Activated CD4-positive, alpha-beta T cell treated with anti-CD3 and anti-CD28 coated beads, Interleukin-2, amount 50 U/mL, for 24 hours (primary cell): ENCODE data around the gene ZNF254.
A peak's percentile ranks its signal among the peaks of the same experiment; 100 is the strongest.
"Not testable (repeated sequence)": the region's sequence is repeated elsewhere in the genome, so short reads cannot be mapped to it uniquely, and the experiment has no call there.

Experiments
- DNase-seq, 2 donors: peaks; one replicate each; pipeline ENCODE4 v3.0.0-alpha.2; 2020; ENCODE audit warnings: low read depth in 1 of 2, low spot score in 1 of 2

The ZNF254 gene

DNA sequence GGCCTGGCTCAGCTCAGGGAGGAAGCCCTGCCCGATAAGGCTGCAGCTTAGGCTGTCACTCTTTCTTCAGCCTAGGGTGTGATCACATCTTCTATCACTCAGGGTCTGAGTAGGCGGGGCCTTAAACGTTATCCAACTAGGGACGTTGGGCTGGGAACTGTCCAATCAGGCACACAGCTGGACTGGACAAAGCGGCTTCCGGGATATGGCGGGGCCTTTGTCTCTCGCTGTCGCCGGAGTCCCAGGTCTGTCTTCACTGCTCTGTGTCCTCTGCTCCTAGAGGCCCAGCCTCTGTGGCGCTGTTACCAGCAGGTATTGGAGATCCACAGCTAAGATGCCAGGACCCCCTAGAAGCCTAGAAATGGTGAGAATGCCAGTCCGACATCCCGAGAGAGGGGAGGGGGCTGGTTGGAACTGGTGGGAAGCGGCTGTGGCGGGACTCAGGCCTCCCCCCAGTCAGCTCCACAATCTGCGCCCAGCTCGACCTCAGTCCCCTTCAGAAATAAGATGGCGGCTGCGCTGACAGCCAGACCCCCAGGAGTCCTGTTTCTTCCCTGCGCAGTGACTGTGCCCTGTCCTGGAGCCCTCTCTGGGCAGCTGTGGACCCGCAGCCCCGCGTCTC lies at the start of gene ZNF254:
Gene ZNF254, plus strand, starts transcription at position 214 of the 622 bp plus-strand sequence. Its CDS starts 121 bp downstream, at position 335.
- peak; percentile 49 to 79 for DNase-seq

DNA sequence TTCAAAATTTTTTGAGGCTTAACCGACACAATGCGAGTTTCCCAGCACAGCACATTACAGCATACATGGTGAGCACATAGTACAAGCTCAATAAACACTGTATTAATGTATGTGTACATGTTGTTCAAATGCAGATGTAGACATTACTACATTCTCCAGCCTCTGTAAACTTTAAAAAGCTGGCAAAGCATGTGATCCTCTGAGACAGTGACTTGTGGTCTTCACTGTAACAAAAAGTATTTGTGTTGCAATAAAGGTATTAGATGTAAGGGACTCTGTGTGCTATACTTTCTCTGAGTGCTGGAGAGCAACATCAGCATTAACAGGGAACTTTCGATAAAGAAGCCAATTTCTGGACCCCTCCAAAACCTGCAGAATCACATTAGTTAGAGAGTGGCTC lies 46.4 kb upstream of the ZNF254 start:
- no peak for DNase-seq

DNA sequence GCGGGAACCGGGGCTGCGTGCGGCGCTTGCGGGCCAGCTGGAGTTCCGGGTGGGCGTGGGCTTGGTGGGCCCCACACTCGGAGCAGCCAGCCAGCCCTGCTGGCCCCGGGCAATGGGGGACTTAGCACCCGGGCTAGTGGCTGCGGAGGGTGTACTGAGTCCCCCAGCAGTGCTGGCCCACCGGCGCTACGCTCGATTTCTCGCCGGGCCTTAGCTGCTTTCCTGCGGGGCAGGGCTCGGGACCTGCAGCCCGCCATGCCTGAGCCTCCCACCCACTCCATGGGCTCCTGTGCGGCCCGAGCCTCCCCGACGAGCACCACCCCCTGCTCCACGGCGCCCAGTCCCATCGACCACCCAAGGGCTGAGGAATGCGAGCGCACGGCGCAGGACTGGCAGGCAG lies 45.7 kb upstream of the ZNF254 start:
- DNase-seq: not testable (repeated sequence)

DNA sequence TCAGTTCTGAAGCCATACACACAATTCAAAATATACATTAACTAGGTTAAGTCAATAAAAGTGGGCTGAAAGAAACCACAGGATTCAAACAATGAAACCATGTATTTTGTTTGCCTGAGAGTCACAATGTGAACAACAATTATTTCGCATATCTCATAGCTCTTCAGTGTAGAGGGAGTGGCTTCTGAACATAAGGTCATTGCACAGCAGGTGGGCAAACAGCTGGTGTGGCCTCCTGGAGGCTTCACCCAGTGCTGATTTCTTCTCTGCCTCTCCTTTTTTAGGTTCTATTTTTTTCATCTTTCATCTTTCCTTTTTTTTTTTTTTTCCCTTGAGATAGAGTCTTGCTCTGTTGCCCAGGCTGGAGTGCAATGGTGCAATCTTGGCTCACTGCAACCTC lies 40.4 kb upstream of the ZNF254 start:
- no peak for DNase-seq

DNA sequence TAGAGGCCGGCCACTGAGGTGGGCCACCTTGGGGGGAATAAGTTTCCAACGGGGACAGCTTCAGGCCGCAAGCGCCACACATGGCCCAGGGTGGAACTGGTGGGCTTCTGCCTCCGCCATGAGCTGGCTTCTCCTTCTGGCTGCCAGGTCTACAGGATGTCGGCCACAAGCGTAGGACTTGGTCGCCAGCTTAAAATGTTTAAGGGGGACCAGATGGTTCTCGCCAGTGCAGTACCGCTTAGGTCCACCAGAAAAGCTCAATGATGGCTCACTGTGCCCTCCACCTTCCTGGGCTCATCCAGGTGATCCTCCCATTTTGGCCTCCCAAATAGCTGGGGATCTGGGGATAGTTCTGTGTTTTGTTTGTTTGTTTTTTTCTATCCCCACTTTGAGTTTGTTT lies 38.7 kb upstream of the ZNF254 start:
- DNase-seq: no peak

DNA sequence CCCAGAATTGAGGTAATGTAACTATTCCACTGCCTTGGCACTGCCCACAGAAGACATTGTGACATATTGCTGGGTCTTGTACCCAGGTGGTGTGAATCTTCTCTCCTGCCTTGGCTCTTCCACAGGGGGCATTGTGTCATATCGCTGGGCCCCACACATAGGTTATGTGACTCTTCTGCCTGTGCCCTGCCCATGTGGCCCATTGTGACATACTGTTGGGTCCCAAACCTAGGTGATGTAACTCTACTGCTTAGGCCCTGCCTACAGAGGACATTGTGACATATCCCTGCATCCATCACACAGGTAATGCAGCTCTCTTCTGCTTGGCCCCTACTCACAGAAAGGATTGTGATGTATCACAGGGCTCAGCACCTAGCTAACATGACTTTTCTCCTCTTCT lies 37.5 kb upstream of the ZNF254 start:
- DNase-seq: no peak

DNA sequence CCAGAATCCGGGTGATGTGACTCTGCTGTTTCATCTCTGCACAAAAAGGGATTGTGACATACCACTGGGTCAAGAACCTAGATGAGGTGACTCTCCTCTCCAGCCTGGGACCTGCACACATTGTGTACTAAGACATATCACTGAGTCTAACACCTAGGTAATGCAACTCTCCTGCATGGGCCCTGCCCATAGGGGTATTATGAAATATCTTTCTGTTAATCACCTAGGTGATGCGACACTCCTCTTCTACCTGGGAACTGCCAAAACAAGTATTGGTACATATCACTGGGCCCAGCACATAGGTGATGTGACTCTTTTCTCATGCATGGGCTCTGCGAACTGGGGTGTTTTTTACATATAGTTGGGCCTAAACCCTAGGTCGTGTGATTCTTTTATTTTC lies 35.5 kb upstream of the ZNF254 start:
- DNase-seq: no peak

DNA sequence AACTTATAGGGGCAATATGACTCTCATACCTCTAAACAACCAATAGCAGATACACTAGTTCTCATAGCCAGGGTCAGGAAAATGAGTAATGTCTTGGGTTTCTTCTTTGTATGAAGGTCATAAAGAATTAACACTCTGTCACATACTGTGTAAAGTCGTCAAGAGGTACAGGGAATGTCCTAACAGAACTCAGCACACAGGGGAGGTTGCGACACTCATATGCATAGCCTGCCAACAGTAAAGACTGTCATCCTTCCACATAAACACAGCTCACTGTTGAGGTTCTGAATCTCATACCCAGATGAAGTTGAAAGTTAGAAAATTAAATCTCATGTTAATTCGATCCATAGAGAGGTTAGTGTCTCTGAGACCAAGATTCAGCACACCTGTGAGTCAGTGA lies 34.2 kb upstream of the ZNF254 start:
- no peak for DNase-seq

DNA sequence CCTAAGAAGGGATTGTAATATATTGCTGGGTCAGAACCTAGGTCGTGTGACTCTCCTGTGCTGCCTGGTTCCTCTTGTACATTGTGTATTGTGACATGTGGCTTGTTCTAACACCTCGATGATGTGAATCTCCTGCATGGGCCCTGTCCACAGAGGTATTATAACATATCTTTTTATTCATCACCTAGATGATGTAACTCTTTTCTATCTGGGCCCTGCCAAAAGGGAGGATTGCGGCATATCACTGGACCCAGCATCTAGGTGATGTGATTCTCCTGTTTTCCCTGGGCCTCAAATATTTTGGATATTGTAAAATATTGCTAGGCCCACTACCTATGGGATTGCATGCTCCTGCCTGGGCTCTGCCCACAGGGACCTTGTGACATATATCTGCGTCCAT lies 33.4 kb upstream of the ZNF254 start:
- no peak for DNase-seq

DNA sequence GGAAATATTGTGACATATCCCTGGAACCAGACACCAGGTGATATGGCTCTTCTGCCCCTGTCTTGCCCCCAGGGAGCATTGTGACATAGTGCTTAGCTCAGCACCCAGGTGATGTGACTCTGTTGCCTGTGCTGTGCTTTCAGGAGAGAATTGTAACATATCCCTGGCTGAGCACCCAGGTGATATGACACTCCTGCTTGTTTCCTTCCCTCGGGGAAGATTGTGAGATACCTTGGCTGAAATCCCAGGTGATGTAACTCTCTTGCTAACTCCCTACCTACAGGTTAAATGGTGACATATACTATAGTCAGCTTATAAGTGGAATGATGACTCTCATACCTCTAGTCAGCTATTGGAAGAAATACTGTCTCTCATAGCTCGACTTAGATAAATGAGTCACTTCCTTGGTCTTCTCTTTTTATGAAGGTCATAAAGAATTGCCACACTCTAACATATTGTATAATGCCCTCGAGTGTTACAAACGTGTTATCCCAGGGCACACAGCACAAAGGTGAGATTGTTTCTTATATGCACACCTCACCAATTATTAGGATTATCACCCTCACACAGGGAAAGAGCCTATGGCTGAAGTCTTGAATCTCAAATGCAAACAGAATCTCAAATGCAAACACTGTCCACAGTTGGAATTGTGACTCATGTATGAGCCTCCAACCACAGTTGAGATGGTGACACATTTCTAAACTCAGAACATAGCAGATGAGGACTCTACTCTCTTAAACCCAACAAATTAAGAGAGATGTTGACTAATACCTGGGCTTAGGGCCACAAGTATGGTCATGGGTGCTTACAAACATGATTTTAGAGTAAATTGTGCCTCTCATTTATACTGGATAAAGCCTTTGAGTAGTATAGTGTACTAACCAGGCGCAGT lies 32.7 kb upstream of the ZNF254 start:
- DNase-seq: no peak

DNA sequence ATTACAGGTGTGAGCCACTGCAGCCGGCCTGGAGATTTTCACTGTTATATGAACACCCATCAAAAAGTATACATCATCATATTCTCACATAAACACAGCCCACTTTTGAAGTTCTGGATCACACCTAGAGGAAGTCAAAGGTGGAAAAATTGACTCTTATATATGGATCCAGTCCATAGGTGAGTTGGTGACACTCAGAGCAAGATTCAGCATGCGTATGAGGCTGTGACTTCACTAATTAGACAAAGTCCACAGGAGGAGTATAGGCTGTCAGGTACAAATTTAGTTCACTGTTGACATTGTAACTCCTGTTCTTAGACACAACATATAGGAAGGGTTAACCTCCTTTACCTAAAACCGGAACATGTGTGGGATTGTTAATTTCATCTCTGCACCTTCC lies 31.4 kb upstream of the ZNF254 start:
- no peak for DNase-seq

DNA sequence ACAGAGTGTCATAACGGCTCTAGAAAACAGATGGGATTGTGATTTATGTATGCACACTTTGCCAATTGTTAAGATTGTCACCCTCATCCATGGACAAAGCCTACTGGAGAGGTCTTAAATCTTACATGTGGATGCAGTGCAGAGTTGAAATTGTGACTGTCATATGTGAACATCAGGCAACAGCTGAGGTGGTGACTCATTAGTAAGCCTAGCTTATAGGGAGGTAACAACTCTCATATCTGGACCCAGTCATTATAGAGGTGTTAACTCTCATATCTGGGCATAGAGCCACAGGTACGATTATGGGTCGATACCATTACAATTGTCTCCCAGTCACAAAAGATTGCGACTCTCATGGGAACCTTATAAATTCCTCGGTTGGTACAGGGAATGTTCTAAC lies 29.8 kb upstream of the ZNF254 start:
- DNase-seq: no peak

DNA sequence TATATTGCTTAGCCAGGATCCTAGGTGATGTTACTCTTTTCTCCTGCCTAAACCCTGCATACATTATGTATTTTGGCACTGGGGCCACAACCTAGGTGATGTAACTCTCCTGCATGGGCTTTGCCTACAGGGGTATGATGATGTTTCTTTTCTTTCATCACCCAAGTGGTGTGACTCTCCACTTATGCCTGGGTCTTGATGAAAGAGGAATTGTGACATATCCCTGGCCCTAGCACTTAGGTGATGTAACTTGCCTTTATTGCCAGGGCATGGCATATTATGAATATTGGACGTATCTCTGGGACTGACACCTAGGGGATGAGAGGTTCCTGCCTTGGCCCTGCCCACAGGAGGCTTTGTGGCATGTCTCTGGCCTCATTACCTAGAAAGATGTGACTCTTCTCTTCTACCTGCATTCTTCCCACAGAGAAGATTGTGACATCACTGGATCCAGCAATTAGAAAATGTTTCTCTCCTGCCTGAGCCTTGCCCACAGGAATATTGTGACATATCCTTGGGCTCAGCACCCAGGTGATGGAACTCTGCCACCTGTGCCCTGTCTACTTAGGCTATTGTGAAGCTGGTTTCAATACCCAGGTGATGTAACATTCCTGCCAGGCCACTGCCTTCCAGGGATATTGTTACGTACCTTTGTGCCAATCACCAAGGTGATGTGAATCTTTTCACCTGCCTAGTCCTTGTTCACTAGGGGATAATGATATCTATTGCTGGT lies 27.3 kb upstream of the ZNF254 start:
- no peak for DNase-seq

DNA sequence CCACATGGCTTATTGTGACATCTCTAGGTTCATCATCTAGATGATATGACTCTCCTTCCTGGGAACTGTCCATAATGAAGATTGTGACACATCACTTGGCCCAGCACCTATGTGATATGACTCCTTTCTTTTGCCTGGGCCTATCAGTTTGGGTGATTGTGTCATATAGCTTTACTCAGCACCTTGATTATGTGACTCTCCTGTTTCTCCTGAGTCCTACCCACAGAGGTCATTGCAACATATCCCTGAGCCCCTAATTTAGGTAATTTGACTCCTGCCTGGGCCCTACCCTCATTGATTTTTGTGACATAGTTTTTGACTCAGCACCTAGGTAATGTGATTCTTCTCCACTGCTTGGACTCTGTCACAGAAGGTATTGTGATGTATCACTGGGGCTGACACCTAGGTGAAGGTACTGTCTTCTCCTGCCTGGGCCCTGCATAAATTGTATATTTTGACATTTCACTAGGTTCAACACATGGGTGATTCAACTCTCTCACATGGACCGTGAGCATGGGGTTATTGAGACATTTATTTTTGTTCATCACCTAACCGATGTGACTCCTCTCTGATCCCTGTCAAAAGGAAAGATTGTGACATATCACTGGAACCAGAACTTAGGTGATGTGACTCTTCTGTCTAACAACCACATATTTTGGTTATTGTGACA lies 26.2 kb upstream of the ZNF254 start:
- no peak for DNase-seq

DNA sequence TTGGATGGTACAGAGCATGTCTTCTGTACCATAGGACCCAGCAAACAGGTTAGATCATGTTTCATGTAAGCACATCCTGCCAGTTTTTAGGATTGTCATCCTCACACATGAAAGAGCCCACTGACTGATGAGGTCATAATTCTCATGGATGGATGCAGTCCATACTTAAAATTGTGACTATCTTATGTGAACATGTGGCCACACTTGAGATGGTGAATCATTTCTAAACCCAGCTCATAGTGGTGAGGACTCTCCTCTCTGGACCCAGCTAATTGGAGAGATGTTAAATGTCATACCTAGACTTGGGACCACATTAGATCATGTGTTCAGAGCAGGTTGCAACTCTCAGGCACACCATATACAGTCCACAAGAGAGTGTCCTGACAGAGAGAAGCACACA lies 24.8 kb upstream of the ZNF254 start:
- DNase-seq: no peak

DNA sequence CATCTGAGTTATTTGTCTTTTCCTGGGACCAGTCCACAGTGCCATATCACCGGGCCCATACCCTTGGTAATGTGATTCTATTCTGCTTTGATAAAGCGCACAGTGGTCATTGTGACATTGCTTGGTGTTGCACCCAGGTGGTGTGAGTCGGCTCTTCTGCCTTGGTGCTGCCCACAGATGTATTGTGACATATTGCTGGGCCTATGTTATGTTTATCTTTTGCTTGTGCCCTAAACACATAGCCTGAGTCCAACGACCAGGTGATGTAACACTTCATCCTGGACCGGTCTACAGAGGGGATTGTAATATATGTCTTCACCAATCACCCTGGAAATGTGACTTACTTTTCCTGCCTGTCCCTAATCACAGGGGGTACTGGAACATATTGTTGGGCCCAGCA lies 23.7 kb upstream of the ZNF254 start:
- DNase-seq: no peak

DNA sequence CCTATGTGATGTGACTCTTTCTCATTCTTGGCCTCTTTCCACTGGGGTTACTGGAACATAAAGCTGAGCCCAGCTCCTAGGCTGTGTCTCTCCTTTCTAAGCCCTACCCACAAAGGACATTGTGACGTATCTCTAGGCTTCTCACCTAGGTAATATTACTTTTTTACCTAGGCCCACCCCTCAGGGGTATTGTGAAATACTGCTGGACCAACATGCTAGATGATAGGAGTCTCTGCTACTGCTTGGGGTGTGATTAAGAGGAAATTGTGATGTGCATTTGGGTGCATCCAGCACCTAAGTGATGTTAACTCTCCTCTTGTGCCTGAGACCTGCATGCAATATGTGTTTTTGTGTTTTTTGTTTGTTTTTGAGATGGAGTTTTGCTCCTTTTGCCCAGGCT lies 22.8 kb upstream of the ZNF254 start:
- DNase-seq: no peak

DNA sequence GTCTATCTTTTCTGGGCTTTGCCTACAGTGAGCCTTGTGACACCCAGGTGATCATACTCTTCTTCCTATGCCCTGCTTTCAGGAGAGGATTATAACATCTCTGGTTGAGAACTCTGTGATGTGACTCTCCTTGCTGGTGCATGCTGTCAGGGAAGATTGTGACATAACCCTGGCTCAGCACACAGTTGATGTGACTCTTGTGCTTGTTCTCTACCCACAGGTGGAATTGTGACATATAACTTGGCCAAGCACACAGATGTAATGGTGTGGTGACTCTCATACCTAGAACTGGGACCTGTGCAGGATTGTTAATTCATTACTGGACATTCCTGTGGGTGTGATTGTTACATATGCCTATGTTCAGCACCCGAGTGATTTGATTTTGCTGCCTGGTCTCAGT lies 21.7 kb upstream of the ZNF254 start:
- no peak for DNase-seq

DNA sequence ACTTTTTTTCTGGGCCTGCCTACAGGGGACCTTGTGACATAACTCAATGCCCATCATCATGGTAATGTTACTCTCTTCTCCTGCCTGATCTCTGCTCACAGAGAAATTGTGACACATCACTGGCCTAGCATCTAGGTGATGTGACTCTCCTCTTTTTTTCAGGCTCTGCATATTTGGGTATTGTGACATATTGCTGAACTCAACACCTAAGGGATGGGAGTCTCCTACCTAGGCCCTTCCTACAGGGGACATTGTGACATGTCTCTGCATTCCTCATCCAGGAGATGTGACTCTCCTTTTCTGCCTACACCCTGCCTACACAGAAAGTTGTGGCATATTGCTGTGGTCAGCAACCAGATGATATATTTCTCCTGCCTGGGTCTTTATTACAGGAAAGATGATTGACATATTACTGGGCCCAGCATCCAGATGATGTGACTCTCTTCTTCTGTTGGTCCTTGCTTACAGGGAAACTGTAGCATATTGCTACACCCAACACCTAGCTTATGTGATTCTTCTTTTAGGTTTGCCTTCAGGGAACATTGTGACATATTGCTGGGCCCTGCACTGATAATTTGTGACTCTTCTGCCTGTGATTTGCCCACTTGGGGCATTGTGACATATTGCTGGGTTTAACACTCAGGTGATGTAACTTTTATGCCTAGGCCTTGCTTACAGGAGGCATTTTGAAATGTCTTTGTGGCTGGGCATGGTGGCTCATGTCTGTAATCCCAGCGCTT lies 21.0 kb upstream of the ZNF254 start:
- no peak for DNase-seq

DNA sequence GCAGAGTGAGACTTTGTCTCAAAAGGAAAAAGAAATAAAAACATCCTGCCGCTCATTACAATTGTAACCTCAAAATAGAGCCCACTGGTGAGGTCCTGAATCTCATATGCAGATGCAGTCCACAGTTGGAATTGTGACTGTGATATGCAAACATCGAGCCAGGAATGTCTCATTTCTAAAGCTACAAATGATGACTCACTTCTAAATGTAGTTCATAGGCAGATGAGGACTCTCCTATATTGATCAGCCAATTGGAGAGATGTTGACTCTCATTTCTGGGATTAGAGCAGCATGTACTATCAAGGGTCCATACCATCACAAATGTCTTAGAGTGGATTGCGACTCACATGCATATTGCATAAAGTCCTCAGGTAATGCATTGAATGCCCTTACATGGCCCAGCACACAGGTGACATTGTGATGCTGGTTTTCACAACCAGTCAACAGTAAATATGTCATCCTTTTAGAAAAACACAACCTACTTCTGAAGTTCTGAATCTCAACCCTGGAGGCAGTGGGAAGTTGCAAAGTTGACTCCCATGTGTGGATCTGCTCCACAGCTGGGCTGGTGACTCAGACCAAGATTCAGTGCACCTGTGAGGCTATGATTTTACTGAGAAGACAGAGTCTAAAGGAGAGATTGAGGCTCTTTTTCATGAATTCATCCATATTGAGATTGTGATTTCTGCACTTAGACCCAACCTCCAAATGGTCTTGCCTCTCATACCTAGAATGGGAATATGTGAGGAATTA lies 16.9 kb upstream of the ZNF254 start:
- DNase-seq: no peak
